Epithelial cell of esophagus (primary cell): ENCODE data around the gene AFAP1L2.

Experiments used
- DNase-seq: peaks from one replicate; pipeline ENCODE4 v3.0.0; 2010; ENCODE audit warnings: low read depth
- H3K4me3 ChIP-seq: 2 replicates; pipeline ENCODE4 v1.5.1; 2011; ENCODE audit warnings: mild to moderate bottlenecking, low read length, control low read depth
- CTCF ChIP-seq: IDR thresholded peaks from 2 replicates; pipeline ENCODE4 v1.5.1; 2011; ENCODE audit warnings: low read depth, mild to moderate bottlenecking, low read length, control low read depth, inconsistent platforms; ENCODE audit not compliant: insufficient read depth; ENCODE audit errors: missing control alignments

Gene AFAP1L2

DNA sequence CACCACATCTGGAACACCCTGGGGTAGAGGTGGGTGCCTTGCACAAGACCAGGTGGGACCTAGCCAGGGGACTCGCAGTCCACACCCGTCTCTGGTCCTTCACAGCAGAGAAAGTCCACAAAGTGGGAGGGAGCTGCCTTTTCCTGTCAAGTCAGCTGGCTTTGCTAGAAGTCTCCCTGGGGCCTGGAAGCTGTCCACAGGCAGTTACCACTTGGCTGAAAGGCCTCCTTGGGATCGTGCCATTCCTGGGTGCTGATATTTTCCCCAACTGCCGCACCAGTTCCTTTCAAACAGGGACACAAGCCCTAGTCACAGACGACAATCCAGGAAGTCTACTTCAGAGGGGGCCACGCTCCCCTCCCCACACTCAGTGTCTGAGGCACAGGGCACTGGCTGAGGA, 75.4 kb downstream of the AFAP1L2 start:
- no peak for DNase-seq
- TF ChIP-seq CTCF = no peak
- H3K4me3 ChIP-seq = no peak overlapping the region

DNA sequence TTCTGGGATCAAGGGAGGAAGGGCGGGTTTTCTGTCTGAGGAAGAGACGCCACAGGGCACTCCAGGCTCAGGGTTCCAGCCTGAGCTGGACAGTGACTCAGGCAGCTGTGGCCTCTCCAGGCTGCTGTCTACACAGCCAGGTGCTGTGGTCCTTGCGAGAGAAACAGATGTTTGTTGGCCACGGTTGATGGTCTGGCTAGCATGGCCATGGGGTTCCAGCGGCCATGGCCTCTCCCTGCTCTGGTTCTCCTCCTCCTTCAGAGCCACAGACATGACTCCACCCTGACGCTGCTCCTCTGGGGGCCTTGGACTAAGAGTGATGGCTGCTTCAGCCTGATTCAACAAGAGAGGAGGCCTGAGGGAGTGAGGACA, 75.9 kb downstream of the AFAP1L2 start:
- no peak for TF ChIP-seq CTCF

GRCh38 chr10:114327537-114328440, 76.5 kb downstream of the AFAP1L2 start:
- DNase-seq = no peak
- H3K4me3 ChIP-seq = no peak overlapping the region
- no peak for TF ChIP-seq CTCF

More for the DNA sequence above, 75.9 kb downstream of the AFAP1L2 start:
- H3K4me3 ChIP-seq = no peak overlapping the region
- no peak for DNase-seq

DNA sequence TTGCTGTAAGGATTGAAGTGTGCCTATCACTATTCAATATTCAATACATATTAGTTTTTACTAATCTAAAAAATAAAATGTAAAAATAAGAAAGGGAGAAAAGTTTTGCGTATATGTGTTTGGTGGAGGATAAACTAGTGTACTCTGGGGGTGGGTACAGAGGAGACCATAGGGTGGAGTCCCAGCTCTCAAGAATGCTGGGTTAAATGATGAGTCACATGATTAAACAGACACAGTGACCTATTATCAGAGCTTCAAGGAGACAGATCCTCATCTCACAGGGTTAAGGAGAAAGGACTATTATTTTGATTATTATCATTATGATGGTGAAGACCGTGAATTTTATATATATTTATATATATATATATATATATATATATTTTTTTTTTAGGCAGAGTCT, 77.5 kb downstream of the AFAP1L2 start:
- H3K4me3 ChIP-seq = no peak overlapping the region
- DNase-seq = no peak
- no peak for TF ChIP-seq CTCF

DNA sequence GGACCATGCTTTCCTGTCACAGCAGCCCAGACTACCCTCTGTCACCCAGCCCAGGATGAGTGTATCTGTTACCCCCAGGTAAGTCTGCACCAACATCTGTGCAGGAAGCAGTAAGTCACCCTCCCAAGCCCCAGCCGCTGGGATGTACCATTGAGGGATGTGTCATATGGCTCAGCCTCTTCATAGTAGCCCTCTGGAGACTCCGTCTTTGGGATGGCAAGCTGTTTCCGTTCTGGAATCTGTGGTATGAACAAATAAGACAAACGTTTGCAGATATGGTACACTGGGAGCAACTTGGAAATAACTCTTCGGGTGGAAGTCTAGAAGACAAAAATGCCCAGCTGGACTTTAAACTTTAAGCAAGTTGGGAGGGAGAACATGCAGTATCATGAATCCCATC, 81.3 kb downstream of the AFAP1L2 start:
- DNase-seq = peak; percentile 40
- no peak overlapping the region for H3K4me3 ChIP-seq
- TF ChIP-seq CTCF = no peak

DNA sequence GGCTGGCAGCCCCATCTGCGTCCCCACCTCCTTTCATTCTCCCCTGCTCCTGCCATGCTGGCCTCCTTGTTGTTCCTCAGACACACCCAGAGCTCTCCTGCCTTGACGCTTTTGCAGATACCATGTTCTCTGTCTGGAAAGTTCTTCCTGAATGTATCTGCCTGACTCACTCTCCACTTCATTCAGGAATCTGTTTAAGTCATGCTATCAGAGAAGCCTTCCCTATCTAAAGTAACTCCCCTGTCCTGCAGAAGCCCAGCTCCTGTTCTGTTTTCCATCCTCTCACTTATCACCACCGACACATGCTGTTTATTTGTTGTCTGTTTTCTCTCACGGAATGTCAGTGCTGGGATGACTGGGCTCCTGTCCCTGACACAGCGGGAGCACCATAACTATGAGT, 82.0 kb downstream of the AFAP1L2 start:
- DNase-seq = peak; percentile 80
- no peak for TF ChIP-seq CTCF
- no peak overlapping the region for H3K4me3 ChIP-seq
